Measurements from ENCODE around the gene SLC22A15. TPM values are rescaled to one million over a fixed set of nuclear protein-coding genes. Genes with fewer than 3 reads are reported as not detected.

Gene SLC22A15
- total RNA-seq, 1 experiment from 2014 or later, result 0.16 TPM

DNA sequence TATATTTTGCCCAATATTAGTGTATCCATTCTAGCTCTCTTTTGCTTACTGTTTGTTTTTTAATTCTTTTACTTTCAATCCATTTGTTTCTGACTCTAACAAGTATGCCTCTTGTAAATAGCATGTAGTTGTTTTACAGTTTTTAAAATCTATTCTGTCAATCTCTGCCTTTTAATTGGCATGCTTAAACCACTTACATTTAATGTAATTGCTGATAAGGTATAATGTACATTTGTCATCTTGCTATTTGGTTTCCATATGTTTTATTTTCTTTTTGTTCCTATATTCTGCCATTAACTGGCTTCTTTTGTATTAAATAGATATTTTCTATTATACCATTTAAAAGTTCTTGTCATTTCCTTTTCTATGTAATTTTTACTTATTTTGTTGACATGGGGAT, 118.7 kb downstream of the SLC22A15 start:
- no peak overlapping the region for H3K27ac Mint-ChIP-seq (ENCODE audit: unreplicated experiment)
- ChIA-PET POLR2A (no interaction called here), CTCF (no interaction called here)
- H3K36me3 ChIP-seq (ENCODE audit: control insufficient read depth, insufficient read depth, low read length), result no peaks in the 10 kb centered on the region
- H3K4me3 ChIP-seq (ENCODE audit: low read depth, low read length), result no peak overlapping the region
- no peaks in the 10 kb centered on the region for H3K27me3 Mint-ChIP-seq (ENCODE audit: insufficient read depth, unreplicated experiment)
- BruUV-seq (replicated peaks), result no TSS peak
- no peaks in the 10 kb centered on the region for H3K27me3 ChIP-seq (replicated peaks; ENCODE audit: control insufficient read depth, insufficient read depth, low read length)
- TF ChIP-seq, protein P1, sequence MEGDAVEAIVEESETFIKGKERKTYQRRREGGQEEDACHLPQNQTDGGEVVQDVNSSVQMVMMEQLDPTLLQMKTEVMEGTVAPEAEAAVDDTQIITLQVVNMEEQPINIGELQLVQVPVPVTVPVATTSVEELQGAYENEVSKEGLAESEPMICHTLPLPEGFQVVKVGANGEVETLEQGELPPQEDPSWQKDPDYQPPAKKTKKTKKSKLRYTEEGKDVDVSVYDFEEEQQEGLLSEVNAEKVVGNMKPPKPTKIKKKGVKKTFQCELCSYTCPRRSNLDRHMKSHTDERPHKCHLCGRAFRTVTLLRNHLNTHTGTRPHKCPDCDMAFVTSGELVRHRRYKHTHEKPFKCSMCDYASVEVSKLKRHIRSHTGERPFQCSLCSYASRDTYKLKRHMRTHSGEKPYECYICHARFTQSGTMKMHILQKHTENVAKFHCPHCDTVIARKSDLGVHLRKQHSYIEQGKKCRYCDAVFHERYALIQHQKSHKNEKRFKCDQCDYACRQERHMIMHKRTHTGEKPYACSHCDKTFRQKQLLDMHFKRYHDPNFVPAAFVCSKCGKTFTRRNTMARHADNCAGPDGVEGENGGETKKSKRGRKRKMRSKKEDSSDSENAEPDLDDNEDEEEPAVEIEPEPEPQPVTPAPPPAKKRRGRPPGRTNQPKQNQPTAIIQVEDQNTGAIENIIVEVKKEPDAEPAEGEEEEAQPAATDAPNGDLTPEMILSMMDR (IDR thresholded peaks at IDR 0.05; ENCODE audit: insufficient read depth in 1 of 2, low read depth in 1 of 2, low read length in 1 of 2, severe bottlenecking in 1 of 2, unreplicated experiment in 1 of 2), result no peak
- H3K9me3 ChIP-seq, result 0 out of 2 replicates have a peak, but pooled peaks cover 8% of the 10 kb centered on the region
- no peak overlapping the region for H3K4me3 Mint-ChIP-seq (ENCODE audit: unreplicated experiment)
- no peaks in the 10 kb centered on the region for H3K4me1 ChIP-seq
- peaks cover 14% of the 10 kb centered on the region for H3K9me3 Mint-ChIP-seq (ENCODE audit: unreplicated experiment)
- intact Hi-C loops (cut with micrococcal nuclease; ENCODE audit: unreplicated experiment), result no loop called here
- no peak for DNase-seq
- H3K4me1 Mint-ChIP-seq (ENCODE audit: low read depth, unreplicated experiment), result peaks cover 4% of the 10 kb centered on the region
- H3K36me3 Mint-ChIP-seq (ENCODE audit: insufficient read depth, unreplicated experiment), result no peaks in the 10 kb centered on the region

DNA sequence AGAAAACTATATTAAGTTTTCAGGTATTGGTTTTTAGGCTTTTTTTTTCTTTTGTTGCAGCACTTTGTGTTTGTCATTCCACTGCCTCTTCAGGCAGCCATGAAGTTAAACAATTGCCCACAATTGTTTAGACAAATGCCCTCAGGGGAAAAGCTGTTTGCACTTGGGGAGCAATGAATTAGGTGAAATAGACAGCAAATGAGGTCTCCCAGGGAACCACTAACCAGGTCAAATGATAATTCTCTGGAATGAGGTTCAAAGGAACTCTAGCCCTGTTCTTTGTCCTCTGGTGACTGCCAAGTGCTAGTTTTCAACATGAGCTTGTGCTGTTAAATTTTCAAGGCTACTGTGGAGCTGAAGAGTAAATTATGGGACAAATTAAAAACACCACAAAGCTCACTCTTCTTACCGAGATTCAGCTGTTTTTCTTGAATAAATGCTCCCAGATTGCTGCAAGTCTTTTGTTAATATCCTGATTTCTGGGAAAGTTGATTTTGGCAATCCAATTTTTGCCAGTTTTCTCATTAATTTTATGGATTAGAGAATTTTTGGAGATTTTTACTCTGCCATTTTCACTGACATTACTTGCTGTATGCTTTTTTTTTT, 119.8 kb downstream of the SLC22A15 start:
- Mint-ChIP-seq H3K9me3 (ENCODE audit: unreplicated experiment) (peaks cover 9% of the 10 kb centered on the region), H3K27ac (ENCODE audit: unreplicated experiment) (no peak overlapping the region), H3K36me3 (ENCODE audit: insufficient read depth, unreplicated experiment) (no peaks in the 10 kb centered on the region), H3K4me3 (ENCODE audit: unreplicated experiment) (no peak overlapping the region), H3K4me1 (ENCODE audit: low read depth, unreplicated experiment) (peaks cover 4% of the 10 kb centered on the region), H3K27me3 (ENCODE audit: insufficient read depth, unreplicated experiment) (no peaks in the 10 kb centered on the region)
- TF ChIP-seq, protein P1 (IDR thresholded peaks at IDR 0.05; ENCODE audit: insufficient read depth in 1 of 2, low read depth in 1 of 2, low read length in 1 of 2, severe bottlenecking in 1 of 2, unreplicated experiment in 1 of 2), result no peak
- DNase-seq, result no peak
- Histone ChIP-seq H3K27me3 (replicated peaks; ENCODE audit: control insufficient read depth, insufficient read depth, low read length) (no peaks in the 10 kb centered on the region), H3K9me3 (0 out of 2 replicates have a peak, but pooled peaks cover 8% of the 10 kb centered on the region), H3K36me3 (ENCODE audit: control insufficient read depth, insufficient read depth, low read length) (no peaks in the 10 kb centered on the region), H3K4me3 (ENCODE audit: low read depth, low read length) (no peak overlapping the region), H3K4me1 (no peaks in the 10 kb centered on the region)
- ChIA-PET CTCF (no interaction called here), POLR2A (no interaction called here)
- no TSS peak for BruUV-seq (replicated peaks)
- intact Hi-C loops (cut with micrococcal nuclease; ENCODE audit: unreplicated experiment), result no loop called here

DNA sequence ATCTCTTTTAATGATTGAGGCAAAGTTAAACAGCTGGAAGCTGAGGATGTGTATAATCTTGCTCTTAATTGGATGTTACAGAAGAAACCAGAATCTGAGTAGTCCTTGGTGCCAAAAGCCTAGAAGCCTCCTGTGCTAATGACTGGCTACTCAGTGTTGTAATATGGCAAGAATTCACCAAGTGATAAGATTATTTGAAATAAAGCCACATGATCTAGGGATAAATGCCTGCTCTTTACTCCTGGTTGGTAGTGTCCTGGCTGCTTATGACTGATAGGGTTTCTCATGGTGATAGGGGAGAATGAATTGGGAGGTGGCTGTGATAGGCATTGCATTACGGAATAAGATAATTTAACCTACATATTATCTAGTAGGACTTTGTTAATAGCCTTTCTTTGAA, 121.3 kb downstream of the SLC22A15 start:
- no peaks in the 10 kb centered on the region for H3K27me3 Mint-ChIP-seq (ENCODE audit: insufficient read depth, unreplicated experiment)
- BruUV-seq (replicated peaks), result no TSS peak
- Histone ChIP-seq H3K36me3 (ENCODE audit: control insufficient read depth, insufficient read depth, low read length) (no peaks in the 10 kb centered on the region), H3K4me1 (no peaks in the 10 kb centered on the region), H3K27me3 (replicated peaks; ENCODE audit: control insufficient read depth, insufficient read depth, low read length) (no peaks in the 10 kb centered on the region), H3K9me3 (0 out of 2 replicates have a peak, but pooled peaks cover 8% of the 10 kb centered on the region), H3K4me3 (ENCODE audit: low read depth, low read length) (no peak overlapping the region)
- intact Hi-C loops (cut with micrococcal nuclease; ENCODE audit: unreplicated experiment), result no loop called here
- H3K4me3 Mint-ChIP-seq (ENCODE audit: unreplicated experiment), result no peak overlapping the region
- no peak overlapping the region for H3K27ac Mint-ChIP-seq (ENCODE audit: unreplicated experiment)
- TF ChIP-seq, protein P1 (IDR thresholded peaks at IDR 0.05; ENCODE audit: insufficient read depth in 1 of 2, low read depth in 1 of 2, low read length in 1 of 2, severe bottlenecking in 1 of 2, unreplicated experiment in 1 of 2), result no peak
- POLR2A ChIA-PET, result no interaction called here
- no peaks in the 10 kb centered on the region for H3K36me3 Mint-ChIP-seq (ENCODE audit: insufficient read depth, unreplicated experiment)
- H3K4me1 Mint-ChIP-seq (ENCODE audit: low read depth, unreplicated experiment), result peaks cover 4% of the 10 kb centered on the region
- H3K9me3 Mint-ChIP-seq (ENCODE audit: unreplicated experiment), result peaks cover 9% of the 10 kb centered on the region
- CTCF ChIA-PET, result no interaction called here
- DNase-seq, result no peak

Measured in Caco-2 (cell line).